Astrocyte (in vitro differentiated cells and primary cell): ENCODE results near the gene COL19A1.

Experiments
- CTCF ChIP-seq: IDR thresholded peaks from 2 replicates; pipeline ENCODE4 v1.5.1; 2011; ENCODE audit warnings: low read depth, mild to moderate bottlenecking, inconsistent platforms, low read length, moderate library complexity; ENCODE audit not compliant: insufficient read depth
- EZH2 ChIP-seq: IDR thresholded peaks from 2 replicates; pipeline ENCODE4 v1.6.1; 2012; ENCODE audit warnings: mild to moderate bottlenecking, low read length, inconsistent platforms; ENCODE audit not compliant: insufficient read depth

GRCh38 chr6:69976591-69977090, 110.3 kb downstream of the COL19A1 start:
- no peak for TF ChIP-seq CTCF
- TF ChIP-seq EZH2, result no peak
